ENCODE measurements around the gene SMAGP.

DNA sequence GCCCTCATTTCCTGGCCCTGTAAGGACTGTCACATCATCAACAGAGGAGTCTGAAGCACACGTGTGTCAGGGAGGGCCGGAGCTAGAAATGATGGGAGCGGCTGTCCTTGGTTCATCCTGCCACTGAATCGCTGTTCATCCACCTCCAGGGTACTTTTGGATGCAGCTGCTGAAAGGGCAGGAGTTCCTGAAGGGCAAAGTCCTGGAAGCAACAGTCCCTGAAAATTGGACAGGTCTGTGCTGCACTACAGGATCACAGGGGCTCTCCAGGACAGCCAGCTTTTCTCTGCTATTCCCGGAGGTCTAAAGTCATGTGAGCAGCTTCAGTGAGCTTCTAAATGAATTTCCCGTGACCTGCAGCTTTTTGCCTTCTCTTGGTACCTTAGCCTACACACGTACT is 70.1 kb downstream of the SMAGP start:
- no peak for TF ChIP-seq POLR2A (IDR thresholded peaks at IDR 0.05; ENCODE audit: low read length)
- no peak for TF ChIP-seq GATA1 (IDR thresholded peaks at IDR 0.05; ENCODE audit: low read depth, low read length)
